ENCODE measurements around the gene PRR5. TPM values are rescaled to one million over a fixed set of nuclear protein-coding genes. Genes with fewer than 3 reads are reported as not detected.

The PRR5 gene
- total and polyA plus RNA-seq, 10 donors, result 31.3 to 85.6 (median 76.7) TPM

DNA sequence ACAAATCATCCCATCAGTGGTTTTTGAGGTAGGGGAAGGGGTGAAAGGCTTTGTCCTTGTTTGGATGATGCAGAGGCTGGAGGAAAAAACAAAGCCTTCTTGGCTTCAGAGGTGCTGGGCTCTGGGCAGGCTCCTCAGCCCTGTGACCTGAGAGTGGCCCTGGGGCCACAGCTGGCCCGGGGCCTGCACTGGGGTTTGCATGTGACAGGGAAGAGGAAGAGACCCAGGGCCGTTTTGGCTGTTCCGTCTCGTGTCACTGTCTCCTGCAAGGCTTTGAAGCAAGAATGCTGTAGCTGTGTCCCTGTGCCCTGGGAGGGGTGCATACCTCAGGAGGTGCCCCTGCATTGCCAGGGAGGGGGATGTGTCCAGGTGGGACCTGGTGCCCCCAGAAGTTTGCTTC, 63.0 kb downstream of the PRR5 start:
- Histone ChIP-seq H3K27me3 (replicated peaks in 1 of 7) (no peaks in the 10 kb centered on the region), H3K9me3 (peaks cover 0 to 11% (median 6%) of the 10 kb centered on the region in 8 donors), H3K27ac (peak overlapping the region in 5 of 8 donors; percentile 64 to 81 (median 73)), H3K4me1 (peaks cover 0 to 44% (median 14%) of the 10 kb centered on the region in 6 donors), H3K4me3 (peak overlapping the region in 1 of 8 donors; percentile 53), H3K36me3 (no peaks in the 10 kb centered on the region)
- TF ChIP-seq, protein P1, sequence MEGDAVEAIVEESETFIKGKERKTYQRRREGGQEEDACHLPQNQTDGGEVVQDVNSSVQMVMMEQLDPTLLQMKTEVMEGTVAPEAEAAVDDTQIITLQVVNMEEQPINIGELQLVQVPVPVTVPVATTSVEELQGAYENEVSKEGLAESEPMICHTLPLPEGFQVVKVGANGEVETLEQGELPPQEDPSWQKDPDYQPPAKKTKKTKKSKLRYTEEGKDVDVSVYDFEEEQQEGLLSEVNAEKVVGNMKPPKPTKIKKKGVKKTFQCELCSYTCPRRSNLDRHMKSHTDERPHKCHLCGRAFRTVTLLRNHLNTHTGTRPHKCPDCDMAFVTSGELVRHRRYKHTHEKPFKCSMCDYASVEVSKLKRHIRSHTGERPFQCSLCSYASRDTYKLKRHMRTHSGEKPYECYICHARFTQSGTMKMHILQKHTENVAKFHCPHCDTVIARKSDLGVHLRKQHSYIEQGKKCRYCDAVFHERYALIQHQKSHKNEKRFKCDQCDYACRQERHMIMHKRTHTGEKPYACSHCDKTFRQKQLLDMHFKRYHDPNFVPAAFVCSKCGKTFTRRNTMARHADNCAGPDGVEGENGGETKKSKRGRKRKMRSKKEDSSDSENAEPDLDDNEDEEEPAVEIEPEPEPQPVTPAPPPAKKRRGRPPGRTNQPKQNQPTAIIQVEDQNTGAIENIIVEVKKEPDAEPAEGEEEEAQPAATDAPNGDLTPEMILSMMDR (IDR thresholded peaks at IDR 0.05 in 8 of 11, conservative IDR thresholded peaks at IDR 0.05 in 3 of 11), result no peak
- TF ChIP-seq POLR2A (IDR thresholded peaks at IDR 0.05) (no peak), POLR2AphosphoS5 (IDR thresholded peaks at IDR 0.05) (peak in 1 of 3 donors; percentile 22)
- intact Hi-C loops (cut with DNase I; ENCODE audit: low total_unique reads), result no loop called here
- DNase-seq, result peak; percentile 77
- 10 to 24% (median 12%) methylated on average over 4 of the region's 4 CpGs for WGBS, 5 donors

DNA sequence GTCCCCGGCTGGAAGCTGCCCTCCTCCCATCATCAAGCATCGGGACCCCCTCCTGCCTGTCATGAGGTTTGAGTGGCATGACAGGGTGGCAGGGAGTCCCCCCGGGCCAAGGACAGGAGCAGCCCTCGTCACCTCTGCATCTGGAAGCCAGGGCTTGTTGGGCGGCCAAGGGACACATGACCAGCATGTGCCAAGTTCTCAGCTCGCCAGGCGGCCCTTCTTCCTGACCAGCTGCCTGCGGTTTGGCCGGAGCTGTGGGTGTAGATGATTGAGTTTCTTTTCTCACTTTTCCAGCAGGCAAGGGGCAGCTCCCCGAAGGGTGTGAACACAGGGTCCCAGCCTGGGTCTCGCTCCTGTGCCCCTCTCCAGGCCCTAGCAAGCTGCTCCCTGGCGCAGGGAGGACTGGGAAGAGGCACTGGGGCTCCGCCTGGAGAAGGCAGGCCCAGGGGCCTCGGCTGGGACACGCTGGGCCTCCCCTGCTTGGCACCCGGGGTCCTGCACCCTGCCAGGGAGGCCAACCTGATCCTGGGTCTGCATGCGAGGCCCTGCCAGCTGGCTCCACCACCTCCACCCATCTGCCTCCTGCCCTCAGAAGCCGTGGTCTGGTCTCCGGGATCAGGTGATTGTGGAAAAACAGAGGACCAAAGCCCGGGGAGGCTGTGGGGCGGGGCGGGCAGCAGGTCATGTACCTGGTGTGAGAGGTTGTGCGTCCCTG, 63.7 kb downstream of the PRR5 start:
- WGBS, 5 donors, result 58 to 77% (median 62%) methylated on average over 15 to 23 of the region's 23 CpGs
- peak overlapping the region in 5 of 8 donors; percentile 13 to 53 (median 29) for H3K4me3 ChIP-seq
- H3K27ac ChIP-seq, result peak overlapping the region in 5 of 8 donors; percentile 64 to 81 (median 73)
- no peaks in the 10 kb centered on the region for H3K36me3 ChIP-seq
- peaks cover 0 to 11% (median 6%) of the 10 kb centered on the region in 8 donors for H3K9me3 ChIP-seq
- intact Hi-C loops (cut with DNase I; ENCODE audit: low total_unique reads), result no loop called here
- no peaks in the 10 kb centered on the region for H3K27me3 ChIP-seq (replicated peaks in 1 of 7)
- peak in 2 of 3 donors; percentile 45 to 61 for TF ChIP-seq POLR2AphosphoS5 (IDR thresholded peaks at IDR 0.05)
- TF ChIP-seq, protein P1 (IDR thresholded peaks at IDR 0.05 in 8 of 11, conservative IDR thresholded peaks at IDR 0.05 in 3 of 11), result no peak
- peaks cover 0 to 44% (median 14%) of the 10 kb centered on the region in 6 donors for H3K4me1 ChIP-seq
- DNase-seq, result peak; percentile 76

DNA sequence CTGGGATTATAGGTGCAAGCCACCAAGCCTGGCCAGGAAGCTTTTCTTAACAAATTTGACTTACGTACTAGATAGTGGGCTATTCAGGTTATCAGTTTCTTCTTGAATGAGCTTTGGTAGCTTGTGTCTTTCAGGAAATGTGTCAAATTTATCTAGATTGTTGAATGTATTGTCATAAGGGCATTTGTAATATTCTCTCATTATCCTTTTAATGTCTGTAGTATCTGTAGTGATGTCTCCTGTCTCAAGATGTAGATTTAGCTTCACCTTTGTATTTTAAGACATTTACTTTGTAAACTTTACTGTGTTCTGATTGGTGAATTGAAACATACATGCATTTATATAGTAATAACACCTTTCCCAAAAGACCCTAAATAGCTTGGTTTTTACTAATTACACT, 71.1 kb downstream of the PRR5 start:
- TF ChIP-seq POLR2A (IDR thresholded peaks at IDR 0.05) (no peak), POLR2AphosphoS5 (IDR thresholded peaks at IDR 0.05) (no peak)
- TF ChIP-seq, protein P1 (IDR thresholded peaks at IDR 0.05 in 8 of 11, conservative IDR thresholded peaks at IDR 0.05 in 3 of 11), result no peak
- Histone ChIP-seq H3K4me1 (peaks cover 0 to 14% (median 0%) of the 10 kb centered on the region in 6 donors), H3K4me3 (no peak overlapping the region), H3K27me3 (replicated peaks in 1 of 7) (no peaks in the 10 kb centered on the region), H3K9me3 (peaks cover 0 to 20% (median 15%) of the 10 kb centered on the region in 8 donors), H3K27ac (no peak overlapping the region), H3K36me3 (peaks cover 0 to 4% (median 0%) of the 10 kb centered on the region in 6 donors)
- intact Hi-C loops (cut with DNase I; ENCODE audit: low total_unique reads), result no loop called here
- no peak for DNase-seq
- 90 to 100% (median 94%) methylated on average over 1 of the region's 1 CpG for WGBS, 5 donors

DNA sequence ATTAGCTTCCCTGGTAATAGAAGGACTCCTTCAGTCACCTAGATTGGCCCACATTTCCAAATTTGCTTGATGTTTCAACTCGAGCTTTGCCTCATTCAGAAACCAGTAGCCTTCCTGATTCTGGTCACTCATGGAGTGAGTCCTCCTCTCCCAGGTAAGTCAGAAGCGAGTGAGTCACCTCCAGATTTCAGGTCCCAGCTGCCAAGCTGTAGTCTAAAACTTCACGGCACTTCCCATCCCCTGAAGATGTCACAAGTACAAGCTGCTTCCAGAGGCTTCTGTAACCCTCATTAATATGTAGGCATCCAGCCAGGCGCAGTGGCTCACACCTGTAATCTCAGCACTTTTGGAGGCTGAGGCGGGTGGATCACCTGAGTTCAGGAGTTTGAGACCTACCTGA, 73.9 kb downstream of the PRR5 start:
- intact Hi-C loops (cut with DNase I; ENCODE audit: low total_unique reads), result no loop called here
- TF ChIP-seq POLR2AphosphoS5 (IDR thresholded peaks at IDR 0.05) (no peak), POLR2A (IDR thresholded peaks at IDR 0.05) (no peak)
- TF ChIP-seq, protein P1 (IDR thresholded peaks at IDR 0.05 in 8 of 11, conservative IDR thresholded peaks at IDR 0.05 in 3 of 11), result no peak
- H3K27ac ChIP-seq, result no peak overlapping the region

More for the DNA sequence above, 73.9 kb downstream of the PRR5 start:
- no peaks in the 10 kb centered on the region for H3K27me3 ChIP-seq (replicated peaks in 1 of 7)
- peaks cover 0 to 7% (median 0%) of the 10 kb centered on the region in 6 donors for H3K4me1 ChIP-seq
- DNase-seq, result no peak
- peaks cover 0 to 4% (median 0%) of the 10 kb centered on the region in 6 donors for H3K36me3 ChIP-seq
- WGBS, 5 donors, result 87 to 91% (median 88%) methylated on average over 5 of the region's 5 CpGs
- no peak overlapping the region for H3K4me3 ChIP-seq
- peaks cover 0 to 20% (median 15%) of the 10 kb centered on the region in 8 donors for H3K9me3 ChIP-seq
